Prostate gland (tissue), 2 donors: ENCODE data around the gene UNC119B. TPM values are rescaled to one million over a fixed set of nuclear protein-coding genes. Genes with fewer than 3 reads are reported as not detected.

Source experiments
- DNase-seq: peaks from one replicate; pipeline ENCODE4 v3.0.0-alpha.2; 2019; ENCODE audit warnings: low spot score
- H3K27ac ChIP-seq, 2 donors: fragments of 200-600 bp; sonication (generic); 2 replicates each; pipeline ENCODE4 v1.5.1; 2017 to 2019
- H3K27me3 ChIP-seq: fragments of 200-600 bp; sonication (generic); replicated peaks from 2 replicates; pipeline ENCODE4 v1.5.1; 2019; ENCODE audit not compliant: insufficient read depth
- H3K36me3 ChIP-seq, 2 donors: fragments of 200-600 bp; sonication (generic); 1 replicate in 1 of 2; 2 replicates in 1 of 2; pipeline versions ENCODE4 v1.5.1 to v1.8.1; 2017 to 2019
- H3K4me1 ChIP-seq: fragments of 200-600 bp; sonication (generic); replicated peaks from 2 replicates; pipeline ENCODE4 v1.5.1; 2019
- H3K4me3 ChIP-seq, 2 donors: fragments of 200-600 bp; sonication (generic); 2 replicates each; pipeline ENCODE4 v1.5.1; 2017 to 2019
- H3K9me3 ChIP-seq: fragments of 200-600 bp; sonication (generic); 2 replicates; pipeline ENCODE4 v1.5.1; 2017
- CTCF ChIP-seq, 4 experiments: fragments of 200-600 bp in 2 of 4; fragments of 450-650 bp in 2 of 4; sonication (generic) in 2 of 4; IDR thresholded peaks; 1 replicate in 3 of 4; 2 replicates in 1 of 4; pipeline ENCODE4 v1.5.1; 2016 to 2019; ENCODE audit warnings: antibody characterized with exemption in 4 of 4, mild to moderate bottlenecking in 2 of 4, moderate library complexity in 2 of 4
- POLR2A ChIP-seq: fragments of 450-650 bp; IDR thresholded peaks from one replicate; pipeline ENCODE4 v1.6.1; 2016; ENCODE audit warnings: antibody characterized with exemption, mild to moderate bottlenecking
- POLR2AphosphoS5 ChIP-seq: sonication (generic); formaldehyde crosslinking; IDR thresholded peaks from one replicate; pipeline ENCODE4 v1.6.1; 2017; ENCODE audit warnings: antibody characterized with exemption
- WGBS: methylation state at CpG from one replicate; pipeline ENCODE4 v1.1.5; 2018; 5-methylcytosine and 5-hydroxymethylcytosine counted together
- intact Hi-C: fragments of 100-400 bp; cut with DNase I; formaldehyde crosslinking; loops from one replicate; pipeline ENCODE4 v1.14.2; 2022
- total RNA-seq, 2 donors: library from RNA; depleted of rRNA; stranded (reverse); fragments of >200 nt; gene quantifications; one replicate each; pipeline ENCODE4 v1.1.0, GENCODE V29; 2016

Gene UNC119B
- total RNA-seq, 2 donors from 2014 or later = 26.0 to 41.9 TPM

- Histone ChIP-seq H3K9me3 (no peaks in the 10 kb centered on the region), H3K36me3 (peaks cover 0 to 3% of the 10 kb centered on the region in 2 donors), H3K27me3 (no peaks in the 10 kb centered on the region), H3K27ac (no peak overlapping the region), H3K4me1 (peaks cover 5% of the 10 kb centered on the region), H3K4me3 (no peak overlapping the region)
- no peak for TF ChIP-seq CTCF (IDR thresholded peaks at IDR 0.05)
- TF ChIP-seq POLR2A = no peak
- no peak for TF ChIP-seq POLR2AphosphoS5
- 56% methylated on average over 27 of the region's 27 CpGs for WGBS
- intact Hi-C loops = no loop called here
- DNase-seq = no peak
Measured at GRCh38 chr12:120759591-120760348, 49.5 kb downstream of the UNC119B start.

- no peak for DNase-seq
- Histone ChIP-seq H3K27me3 (no peaks in the 10 kb centered on the region), H3K27ac (peak overlapping the region; percentile 8 to 70), H3K4me1 (peaks cover 5% of the 10 kb centered on the region), H3K36me3 (peaks cover 0 to 6% of the 10 kb centered on the region in 2 donors), H3K4me3 (no peak overlapping the region), H3K9me3 (no peaks in the 10 kb centered on the region)
- 73% methylated on average over 21 of the region's 21 CpGs for WGBS
- TF ChIP-seq POLR2AphosphoS5 (no peak), POLR2A (no peak), CTCF (IDR thresholded peaks at IDR 0.05) (peak in 1 of 4 experiments; percentile 22)
- intact Hi-C loops = no loop called here
Measured at GRCh38 chr12:120760349-120761254, 50.3 kb downstream of the UNC119B start.

GRCh38 chr12:120761519-120761934, 51.3 kb downstream of the UNC119B start:
- intact Hi-C loops = no loop called here
- H3K27me3 ChIP-seq = no peaks in the 10 kb centered on the region
- peaks cover 3 to 10% of the 10 kb centered on the region in 2 donors for H3K36me3 ChIP-seq
- H3K9me3 ChIP-seq = no peaks in the 10 kb centered on the region
- H3K4me3 ChIP-seq = no peak overlapping the region
- H3K27ac ChIP-seq = peak overlapping the region; percentile 55 to 70
- peaks cover 5% of the 10 kb centered on the region for H3K4me1 ChIP-seq
- DNase-seq = peak; percentile 77
- WGBS = 38% methylated on average over 9 of the region's 9 CpGs
- TF ChIP-seq POLR2AphosphoS5 (peak; percentile 86), POLR2A (no peak), CTCF (IDR thresholded peaks at IDR 0.05) (no peak)

- H3K4me1 ChIP-seq = peaks cover 5% of the 10 kb centered on the region
- peaks cover 3 to 11% of the 10 kb centered on the region in 2 donors for H3K36me3 ChIP-seq
- H3K27me3 ChIP-seq = no peaks in the 10 kb centered on the region
- peak overlapping the region; percentile 55 to 70 for H3K27ac ChIP-seq
- intact Hi-C loops = no loop called here
- H3K9me3 ChIP-seq = no peaks in the 10 kb centered on the region
- no peak overlapping the region for H3K4me3 ChIP-seq
- TF ChIP-seq POLR2A (no peak), CTCF (IDR thresholded peaks at IDR 0.05) (no peak), POLR2AphosphoS5 (no peak)
- no peak for DNase-seq
- 42% methylated on average over 6 of the region's 6 CpGs for WGBS
Measured at GRCh38 chr12:120762086-120762485, 51.8 kb downstream of the UNC119B start.
